Aorta (tissue), 5 donors: Measurements from ENCODE around the gene PCMTD2. TPM values are rescaled to one million over a fixed set of nuclear protein-coding genes. Genes with fewer than 3 reads are reported as not detected.

Experiments used
- ATAC-seq: fragments of 200-7000 bp; cut with Tn5 transposase; one replicate; pipeline ENCODE4 v1.9.1; 2022; ENCODE audit warnings: moderate library complexity; ENCODE audit not compliant: low FRiP score
- DNase-seq, 2 donors: peaks; one replicate each; pipeline ENCODE4 v3.0.0-alpha.2; 2020
- H3K27ac ChIP-seq, 2 donors: one replicate each; pipeline ENCODE4 v1.5.1; 2013; ENCODE audit warnings: low read length in 2 of 2, mild to moderate bottlenecking in 2 of 2, moderate library complexity in 2 of 2, control low read depth in 1 of 2, inconsistent platforms in 1 of 2, low read depth in 1 of 2
- H3K27me3 ChIP-seq, 2 donors: one replicate each; pipeline ENCODE4 v1.6.1; 2013; ENCODE audit warnings: control low read depth in 1 of 2, low read length in 1 of 2, mild to moderate bottlenecking in 1 of 2, moderate library complexity in 1 of 2; ENCODE audit not compliant: insufficient read depth in 2 of 2, control insufficient read depth in 1 of 2
- H3K36me3 ChIP-seq, 2 donors: one replicate each; pipeline ENCODE4 v1.6.1; 2013; ENCODE audit warnings: control low read depth in 1 of 2, low read length in 1 of 2, mild to moderate bottlenecking in 1 of 2; ENCODE audit not compliant: insufficient read depth in 2 of 2, control insufficient read depth in 1 of 2
- H3K4me1 ChIP-seq, 2 donors: one replicate each; pipeline ENCODE4 v1.6.1; 2013; ENCODE audit warnings: low read length in 2 of 2, control low read depth in 1 of 2, mild to moderate bottlenecking in 1 of 2, moderate library complexity in 1 of 2; ENCODE audit not compliant: insufficient read depth in 2 of 2, control insufficient read depth in 1 of 2
- H3K4me3 ChIP-seq, 2 donors: one replicate each; pipeline ENCODE4 v1.5.1; 2013; ENCODE audit warnings: low read length in 2 of 2, control low read depth in 1 of 2, mild to moderate bottlenecking in 1 of 2
- H3K9me3 ChIP-seq: one replicate; pipeline ENCODE4 v1.6.1; 2013; ENCODE audit warnings: mild to moderate bottlenecking, low read length; ENCODE audit not compliant: control insufficient read depth
- WGBS, 2 donors: extraction: QIAGEN DNeasy Blood & Tissue Kit; methylation state at CpG; one replicate each; pipeline ENCODE4 v1.1.7; 2013; 5-methylcytosine and 5-hydroxymethylcytosine counted together
- intact Hi-C, 2 donors: fragments of 100-400 bp; cut with DNase I; formaldehyde crosslinking; loops; one replicate each; pipeline versions ENCODE4 v1.14.2 to v1.15.0; 2022
- polyA plus RNA-seq, 2 donors: library from polyadenylated mRNA; stranded (reverse); fragments of 200-250 nt; gene quantifications; one replicate each; pipeline ENCODE4 v1.2.3, GENCODE V29; 2013
- total RNA-seq, 2 donors: library from RNA; stranded (reverse); fragmentation: NEBNext Ultra II Directional; extraction: Animal tissue kit (Norgen Biotek cat#: 25700); gene quantifications; one replicate each; pipeline ENCODE4 v1.2.1, GENCODE V29; 2021
- donor health status: healthy with polysubstance abuse.
- donor health status: Bipolar disorder and iron deficiency.
- donor health status: DM: no; HTN: no; CAD: no.
- donor health status: DM: no; HTN: no; CAD: no.
- donor health status: DM: yes; HTN: yes; CAD: no.

PCMTD2 gene
- total and polyA plus RNA-seq, 4 donors = 14.9 to 71.4 (median 44.5) TPM

DNA sequence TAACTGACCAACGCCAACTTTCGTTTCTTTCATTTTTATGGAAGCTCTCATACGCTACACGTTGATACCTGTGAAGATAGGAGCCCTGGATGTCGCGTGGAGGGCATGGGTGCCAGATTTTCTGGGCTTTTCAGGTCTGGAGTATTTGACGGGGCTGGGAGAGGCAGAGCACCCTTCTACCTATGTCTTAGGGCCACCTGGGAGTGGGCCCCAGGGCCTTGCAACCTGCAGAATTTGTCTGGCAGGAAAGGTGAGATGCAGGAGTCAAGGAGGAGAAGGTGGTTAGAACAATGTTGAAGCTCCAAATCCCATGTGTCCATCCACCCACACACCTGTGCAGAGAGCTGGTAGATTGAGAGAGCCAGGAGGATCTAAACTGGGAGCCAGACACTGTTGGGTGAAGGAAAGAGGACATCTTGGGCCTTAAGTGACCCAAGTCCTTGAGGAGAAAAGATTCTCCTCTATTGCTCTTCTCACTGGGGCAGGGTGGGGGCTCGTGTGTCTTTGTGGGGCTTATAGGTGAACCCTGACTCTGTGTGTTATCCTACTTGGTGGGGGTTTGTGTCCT is 27.4 kb upstream of the PCMTD2 start:
- Histone ChIP-seq H3K36me3 (no peaks in the 10 kb centered on the region), H3K27ac (no peak overlapping the region), H3K4me1 (no peaks in the 10 kb centered on the region), H3K4me3 (no peak overlapping the region), H3K27me3 (no peaks in the 10 kb centered on the region), H3K9me3 (no peaks in the 10 kb centered on the region)
- DNase-seq (no peak), ATAC-seq (no peak)
- 92 to 93% methylated on average over 8 of the region's 8 CpGs for WGBS, 2 donors
- intact Hi-C loops = no loop called here

DNA sequence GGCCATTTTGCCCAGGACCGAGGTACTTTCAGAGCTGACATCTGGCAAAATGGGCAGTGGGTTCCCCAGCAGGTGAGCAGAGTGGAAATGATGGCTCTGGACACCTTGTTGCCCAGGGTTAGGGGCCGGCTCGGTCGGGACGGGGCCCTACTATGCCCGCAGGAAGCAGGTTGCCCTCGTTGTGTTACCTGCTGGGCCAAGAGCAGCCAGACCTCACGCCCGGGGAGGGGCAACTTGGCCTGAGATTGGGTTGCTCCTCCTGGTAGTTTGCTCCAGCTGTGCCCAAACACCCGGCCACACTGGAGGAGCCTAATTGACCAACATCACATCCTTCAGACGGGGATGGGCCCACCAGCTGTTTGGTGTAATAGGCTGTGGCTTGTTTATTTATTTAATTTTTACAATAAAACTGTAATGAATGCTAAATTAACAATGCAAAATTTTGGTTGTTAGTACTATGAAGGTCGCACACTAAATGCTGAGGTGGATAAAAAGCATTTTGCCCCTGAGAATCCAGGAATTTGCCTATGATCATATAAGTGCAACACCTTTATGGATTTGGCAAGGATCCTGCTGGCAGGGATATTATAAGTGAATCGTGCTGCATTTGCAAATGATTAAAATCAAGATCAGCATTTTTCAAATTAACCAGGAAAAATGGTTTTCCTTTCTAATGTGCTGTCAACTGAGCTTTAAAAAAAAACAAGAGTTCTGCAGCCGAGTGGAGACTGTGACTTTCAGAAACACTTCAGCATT is 26.6 kb upstream of the PCMTD2 start:
- H3K27ac ChIP-seq = no peak overlapping the region
- no peak for DNase-seq
- 71 to 75% methylated on average over 14 of the region's 14 CpGs for WGBS, 2 donors
- no peak overlapping the region for H3K4me3 ChIP-seq
- ATAC-seq = no peak
- H3K9me3 ChIP-seq = no peaks in the 10 kb centered on the region
- H3K4me1 ChIP-seq = no peaks in the 10 kb centered on the region
- intact Hi-C loops = no loop called here
- no peaks in the 10 kb centered on the region for H3K36me3 ChIP-seq
- H3K27me3 ChIP-seq = no peaks in the 10 kb centered on the region

DNA sequence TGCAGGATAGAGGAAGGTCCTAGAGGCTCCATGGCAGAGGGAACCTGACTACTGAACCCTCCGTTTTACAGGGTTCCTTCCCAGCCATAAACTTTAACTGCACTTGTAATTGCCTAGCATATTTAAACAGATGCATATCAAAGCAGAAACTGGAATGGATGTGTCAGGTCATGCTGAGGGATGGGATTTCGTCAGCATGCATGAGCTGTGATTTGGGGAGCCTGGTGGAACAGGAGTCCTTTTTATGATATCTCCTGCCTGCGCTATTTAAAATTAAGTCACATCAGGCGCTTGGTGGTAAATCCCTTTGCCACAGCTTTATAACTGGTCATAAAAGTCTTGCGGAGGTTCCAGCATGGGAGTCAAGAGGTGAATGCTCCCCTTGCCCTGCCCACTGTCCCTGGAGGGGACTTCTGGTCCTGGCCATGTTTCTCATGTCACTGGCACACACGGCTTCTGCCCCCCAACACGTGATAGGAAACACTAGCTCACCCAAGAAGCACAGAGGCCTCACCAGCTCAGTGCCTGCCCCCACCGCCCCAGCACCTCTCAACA is 26.0 kb upstream of the PCMTD2 start:
- DNase-seq = no peak
- intact Hi-C loops = no loop called here
- Histone ChIP-seq H3K4me3 (no peak overlapping the region), H3K27me3 (no peaks in the 10 kb centered on the region), H3K36me3 (no peaks in the 10 kb centered on the region), H3K4me1 (no peaks in the 10 kb centered on the region), H3K27ac (no peak overlapping the region), H3K9me3 (no peaks in the 10 kb centered on the region)
- WGBS, 2 donors = 58 to 60% methylated on average over 8 of the region's 8 CpGs
- ATAC-seq = no peak

DNA sequence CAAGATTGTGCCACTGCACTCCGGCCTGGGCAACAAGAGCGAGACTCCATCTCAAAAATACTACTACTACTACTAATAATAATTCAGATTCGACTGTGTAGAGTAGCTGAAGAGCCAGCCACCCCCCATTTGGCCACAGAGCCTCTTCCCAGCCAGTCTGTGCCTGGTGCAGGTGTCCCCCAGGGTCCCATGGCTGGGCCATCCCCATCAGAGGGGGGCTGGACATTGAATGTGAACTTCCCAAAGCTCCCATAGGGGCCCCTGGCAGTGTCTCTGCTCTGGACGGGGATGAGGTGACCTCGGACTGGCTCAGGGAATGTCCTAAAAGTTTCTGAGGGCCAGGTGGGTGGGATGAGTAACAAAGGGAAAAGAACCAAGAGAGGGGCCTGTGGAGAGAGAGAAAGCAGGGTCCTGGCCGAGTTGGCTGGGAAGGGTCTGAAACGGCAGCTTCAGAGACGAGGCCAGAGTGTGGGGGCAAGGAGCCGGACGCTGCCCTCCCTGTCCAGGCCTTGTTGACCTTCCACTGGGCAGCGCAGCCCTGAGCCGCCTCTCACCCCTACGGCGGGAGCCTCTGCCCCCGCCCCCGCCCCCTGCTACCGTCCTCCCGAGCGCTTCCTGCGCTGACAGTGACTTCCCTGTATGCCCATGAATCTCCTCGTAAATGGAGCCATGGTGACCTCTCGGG is 24.9 kb upstream of the PCMTD2 start:
- Histone ChIP-seq H3K27ac (no peak overlapping the region), H3K4me3 (no peak overlapping the region), H3K4me1 (no peaks in the 10 kb centered on the region), H3K9me3 (no peaks in the 10 kb centered on the region), H3K27me3 (no peaks in the 10 kb centered on the region), H3K36me3 (no peaks in the 10 kb centered on the region)
- intact Hi-C loops = no loop called here
- no peak for DNase-seq
- no peak for ATAC-seq
- 79 to 81% methylated on average over 22 of the region's 22 CpGs for WGBS, 2 donors

DNA sequence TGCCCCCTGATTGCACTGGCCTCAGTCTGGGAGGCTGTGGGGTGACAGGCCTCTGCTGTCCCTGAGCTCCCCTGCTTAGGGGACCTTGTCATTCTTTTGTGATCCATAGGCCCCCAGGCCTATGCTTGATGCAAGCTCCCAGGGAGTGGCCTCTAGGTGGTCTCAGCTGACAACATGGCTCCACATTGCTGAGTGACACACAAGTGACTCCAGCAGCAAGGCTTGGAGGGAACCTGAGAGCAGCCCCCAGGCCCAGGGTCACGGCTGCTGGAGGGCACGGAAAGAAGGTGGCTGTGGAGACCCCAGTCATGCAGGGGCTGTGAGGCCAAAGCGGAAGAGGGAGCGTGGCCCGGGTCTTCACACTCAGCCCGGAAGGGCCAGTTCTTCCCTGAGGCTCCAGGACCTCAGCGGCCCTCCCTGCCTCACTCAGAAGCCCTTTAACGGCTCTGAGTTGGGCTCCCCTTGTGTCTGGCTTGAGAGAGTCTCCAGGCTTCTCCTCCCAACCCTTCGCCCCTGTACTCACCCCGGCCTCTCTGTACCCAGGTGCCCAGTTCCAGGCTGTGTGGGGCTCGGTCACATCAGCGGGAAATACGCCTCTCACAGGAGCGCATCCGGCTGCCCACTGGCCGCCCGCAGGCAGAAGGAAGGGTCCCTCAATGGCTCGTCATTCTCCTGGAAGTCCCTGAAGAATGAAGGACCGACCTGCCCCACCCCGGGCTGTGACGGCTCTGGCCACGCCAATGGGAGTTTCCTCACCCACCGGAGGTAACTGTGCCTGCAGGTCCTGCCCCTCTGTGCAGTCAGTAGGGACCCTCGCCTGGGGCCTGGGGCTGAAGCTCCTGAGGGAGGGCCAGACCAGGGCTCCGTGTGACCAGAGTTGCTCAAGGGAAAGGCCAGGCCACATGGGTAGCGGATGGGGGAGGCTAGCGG is 23.7 kb upstream of the PCMTD2 start:
- ATAC-seq (no peak), DNase-seq (no peak)
- no peak overlapping the region for H3K27ac ChIP-seq
- no peak overlapping the region for H3K4me3 ChIP-seq
- no peaks in the 10 kb centered on the region for H3K9me3 ChIP-seq
- 91 to 92% methylated on average over 27 of the region's 27 CpGs for WGBS, 2 donors
- no peaks in the 10 kb centered on the region for H3K36me3 ChIP-seq
- H3K27me3 ChIP-seq = no peaks in the 10 kb centered on the region
- intact Hi-C loops = no loop called here
- H3K4me1 ChIP-seq = no peaks in the 10 kb centered on the region

DNA sequence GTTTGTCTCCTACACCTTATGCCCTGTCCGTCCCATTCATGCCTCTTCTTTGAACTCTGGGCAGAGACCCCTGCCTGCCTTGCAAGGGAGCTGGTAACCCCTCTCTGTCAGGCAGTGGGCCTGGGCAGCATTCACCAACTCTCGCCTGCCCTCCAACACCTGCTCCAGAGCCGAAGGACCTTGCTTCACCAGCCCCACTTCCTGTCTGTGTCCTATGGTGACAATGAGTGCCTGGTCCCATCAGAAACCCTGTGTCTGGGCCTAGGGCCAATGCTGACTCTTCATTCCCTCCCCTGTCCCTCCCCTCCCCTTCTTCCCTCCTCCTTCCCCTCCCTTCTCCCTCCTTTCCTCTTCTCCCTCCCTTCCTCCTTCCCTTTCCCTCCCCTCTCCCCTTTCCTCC is 22.8 kb upstream of the PCMTD2 start:
- WGBS, 2 donors = 80 to 85% methylated on average over 3 of the region's 3 CpGs
- Histone ChIP-seq H3K4me3 (no peak overlapping the region), H3K27me3 (no peaks in the 10 kb centered on the region), H3K27ac (no peak overlapping the region), H3K36me3 (no peaks in the 10 kb centered on the region), H3K4me1 (no peaks in the 10 kb centered on the region), H3K9me3 (no peaks in the 10 kb centered on the region)
- ATAC-seq (no peak), DNase-seq (peak in 1 of 2 donors; percentile 17)
- intact Hi-C loops = no loop called here

DNA sequence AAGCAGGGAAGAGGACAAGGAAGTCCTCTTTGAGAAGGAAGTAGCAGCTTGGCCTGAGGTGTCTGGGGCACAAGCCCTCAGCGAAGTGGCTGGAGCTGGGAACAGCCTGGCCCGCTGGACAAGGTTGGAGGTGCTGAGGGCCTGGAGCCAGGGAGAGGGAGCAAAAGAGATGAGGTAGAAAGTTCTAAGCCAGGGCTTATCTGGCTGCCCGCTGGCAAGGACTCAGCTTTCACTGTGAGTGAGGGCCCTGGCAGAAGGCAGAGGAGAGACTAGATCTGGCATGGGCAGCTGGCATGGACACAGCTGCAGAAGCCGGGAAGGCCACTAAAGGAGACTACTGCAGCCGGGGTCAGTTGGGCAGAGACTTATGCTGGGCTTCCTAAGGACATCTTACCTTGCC is 21.8 kb upstream of the PCMTD2 start:
- ATAC-seq (no peak), DNase-seq (peak; percentile 43 to 55)
- Histone ChIP-seq H3K4me1 (no peaks in the 10 kb centered on the region), H3K27me3 (no peaks in the 10 kb centered on the region), H3K27ac (no peak overlapping the region), H3K4me3 (no peak overlapping the region), H3K36me3 (no peaks in the 10 kb centered on the region), H3K9me3 (no peaks in the 10 kb centered on the region)
- 4 to 10% methylated on average over 5 of the region's 5 CpGs for WGBS, 2 donors
- intact Hi-C loops = no loop called here

DNA sequence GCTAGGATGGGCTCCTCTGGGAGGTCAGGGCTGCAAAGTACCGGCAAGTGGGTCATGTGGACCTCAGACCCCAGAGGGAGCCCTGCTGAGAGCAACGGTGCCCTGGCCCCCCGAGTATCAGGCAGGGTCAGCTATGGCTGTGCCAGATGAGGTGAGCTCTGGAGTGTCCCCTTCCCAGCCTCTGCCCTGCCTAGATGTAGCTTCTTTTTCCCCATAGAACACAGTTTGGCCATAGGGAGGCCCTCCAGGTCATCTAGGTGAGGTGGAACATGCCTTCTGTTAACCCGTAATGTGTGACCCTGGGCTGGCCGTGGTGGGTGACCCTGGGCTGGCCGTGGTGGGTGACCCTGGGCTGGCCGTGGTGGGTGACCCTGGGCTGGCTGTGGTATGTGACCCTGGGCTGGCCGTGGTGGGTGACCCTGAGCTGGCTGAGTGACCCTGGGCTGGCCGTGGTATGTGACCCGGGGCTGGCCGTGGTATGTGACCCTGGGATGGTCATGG is 21.2 kb upstream of the PCMTD2 start:
- Histone ChIP-seq H3K27ac (no peak overlapping the region), H3K4me3 (no peak overlapping the region), H3K9me3 (no peaks in the 10 kb centered on the region), H3K27me3 (no peaks in the 10 kb centered on the region), H3K36me3 (no peaks in the 10 kb centered on the region), H3K4me1 (no peaks in the 10 kb centered on the region)
- ATAC-seq (no peak), DNase-seq (peak; percentile 33 to 58)
- intact Hi-C loops = no loop called here
- 89 to 90% methylated on average over 11 of the region's 11 CpGs for WGBS, 2 donors
